NCI-H187 (cell line): Measurements from ENCODE around the gene UNC45A.

Experiments used
- DNase-seq, 2 experiments: peaks; one replicate each; lab custom pipeline; 2025; lab: John Stamatoyannopoulos, UW

UNC45A gene

GRCh38 chr15:90962021-90962420 lies 26.9 kb downstream of the UNC45A start:
- no peak for DNase-seq

- DNase-seq = no peak
These were observed 31.2 kb downstream of the UNC45A start for GRCh38 chr15:90966262-90966661.

GRCh38 chr15:90967206-90967605 lies 32.1 kb downstream of the UNC45A start:
- no peak for DNase-seq

GRCh38 chr15:90968434-90968833 lies 33.3 kb downstream of the UNC45A start:
- no peak for DNase-seq

GRCh38 chr15:90970274-90970673 lies 35.2 kb downstream of the UNC45A start:
- DNase-seq = no peak

- DNase-seq = no peak
These were observed 37.0 kb downstream of the UNC45A start for GRCh38 chr15:90972133-90972532.

GRCh38 chr15:90974216-90974615 lies 39.1 kb downstream of the UNC45A start:
- no peak for DNase-seq

GRCh38 chr15:90979582-90979981 lies 44.5 kb downstream of the UNC45A start:
- DNase-seq = no peak

GRCh38 chr15:90981681-90982080 lies 46.6 kb downstream of the UNC45A start:
- DNase-seq = no peak

GRCh38 chr15:90982135-90982534 lies 47.0 kb downstream of the UNC45A start:
- no peak for DNase-seq

- no peak for DNase-seq
These were observed 51.9 kb downstream of the UNC45A start for GRCh38 chr15:90986790-90987507.

- peak in 1 of 2 experiments; percentile 6 for DNase-seq
These were observed 52.6 kb downstream of the UNC45A start for GRCh38 chr15:90987561-90988141.

GRCh38 chr15:90988296-90988695 lies 53.2 kb downstream of the UNC45A start:
- DNase-seq = no peak

- DNase-seq = no peak
These were observed 54.1 kb downstream of the UNC45A start for GRCh38 chr15:90989040-90989768.

- DNase-seq = no peak
These were observed 55.4 kb downstream of the UNC45A start for GRCh38 chr15:90990446-90990845.

- no peak for DNase-seq
These were observed 56.7 kb downstream of the UNC45A start for GRCh38 chr15:90991587-90992285.

- no peak for DNase-seq
These were observed 59.0 kb downstream of the UNC45A start for GRCh38 chr15:90994059-90994416.

GRCh38 chr15:90994417-90995311 lies 59.6 kb downstream of the UNC45A start, which contains the start of gene PRC1:
Gene PRC1 (minus strand): TSS chr15:90994535. CDS start chr15:90994417, 118 bp downstream.
- DNase-seq = peak; percentile 96

- DNase-seq = no peak
These were observed 63.7 kb downstream of the UNC45A start for GRCh38 chr15:90998737-90999136.

GRCh38 chr15:91001209-91001608 lies 66.1 kb downstream of the UNC45A start:
- no peak for DNase-seq
